GM12873 (cell line): ENCODE data around the gene MDM2.

Source experiments
- TF ChIP-seq, protein P1 (sequence below): IDR thresholded peaks from 2 replicates; pipeline ENCODE4 v1.5.1; 2012; ENCODE audit warnings: low read depth, mild to moderate bottlenecking, moderate library complexity, low read length, control low read depth; ENCODE audit not compliant: insufficient read depth; ENCODE audit errors: missing control alignments

Gene MDM2

DNA sequence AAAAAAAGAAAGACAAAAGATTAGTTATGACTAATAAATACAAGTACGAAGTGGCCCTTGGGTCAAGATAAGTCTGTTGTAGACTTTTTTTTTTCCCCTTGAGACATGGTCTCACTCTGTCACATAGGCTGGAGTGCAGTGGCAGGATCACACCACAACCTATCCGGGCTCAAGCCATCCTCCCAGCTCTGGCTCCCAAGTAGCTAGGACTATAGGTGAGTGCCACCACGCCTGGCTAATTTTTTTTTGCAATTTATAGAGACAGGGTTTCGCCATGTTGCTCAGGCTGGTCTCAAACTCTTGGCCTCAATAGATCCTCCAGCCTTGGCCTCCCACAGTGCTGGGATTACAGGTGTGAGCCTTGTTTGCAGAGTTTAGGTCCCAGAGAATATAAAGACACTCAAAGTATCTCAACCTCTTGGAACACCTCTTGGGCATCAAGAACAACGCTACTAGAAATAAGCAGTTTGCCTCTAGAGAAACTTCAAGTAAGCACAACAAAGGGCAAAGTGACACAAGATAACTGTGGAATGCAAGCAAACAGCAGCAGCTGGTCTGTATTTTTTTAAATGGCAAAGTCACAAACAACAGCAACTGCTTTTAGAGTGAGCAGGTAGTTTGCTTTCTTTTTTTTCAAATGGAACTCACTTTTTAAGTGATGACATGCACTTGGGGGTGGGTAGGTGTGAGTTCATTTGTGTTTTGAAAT is 3.9 kb upstream of the MDM2 start:
- TF ChIP-seq, protein P1, sequence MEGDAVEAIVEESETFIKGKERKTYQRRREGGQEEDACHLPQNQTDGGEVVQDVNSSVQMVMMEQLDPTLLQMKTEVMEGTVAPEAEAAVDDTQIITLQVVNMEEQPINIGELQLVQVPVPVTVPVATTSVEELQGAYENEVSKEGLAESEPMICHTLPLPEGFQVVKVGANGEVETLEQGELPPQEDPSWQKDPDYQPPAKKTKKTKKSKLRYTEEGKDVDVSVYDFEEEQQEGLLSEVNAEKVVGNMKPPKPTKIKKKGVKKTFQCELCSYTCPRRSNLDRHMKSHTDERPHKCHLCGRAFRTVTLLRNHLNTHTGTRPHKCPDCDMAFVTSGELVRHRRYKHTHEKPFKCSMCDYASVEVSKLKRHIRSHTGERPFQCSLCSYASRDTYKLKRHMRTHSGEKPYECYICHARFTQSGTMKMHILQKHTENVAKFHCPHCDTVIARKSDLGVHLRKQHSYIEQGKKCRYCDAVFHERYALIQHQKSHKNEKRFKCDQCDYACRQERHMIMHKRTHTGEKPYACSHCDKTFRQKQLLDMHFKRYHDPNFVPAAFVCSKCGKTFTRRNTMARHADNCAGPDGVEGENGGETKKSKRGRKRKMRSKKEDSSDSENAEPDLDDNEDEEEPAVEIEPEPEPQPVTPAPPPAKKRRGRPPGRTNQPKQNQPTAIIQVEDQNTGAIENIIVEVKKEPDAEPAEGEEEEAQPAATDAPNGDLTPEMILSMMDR = no peak

DNA sequence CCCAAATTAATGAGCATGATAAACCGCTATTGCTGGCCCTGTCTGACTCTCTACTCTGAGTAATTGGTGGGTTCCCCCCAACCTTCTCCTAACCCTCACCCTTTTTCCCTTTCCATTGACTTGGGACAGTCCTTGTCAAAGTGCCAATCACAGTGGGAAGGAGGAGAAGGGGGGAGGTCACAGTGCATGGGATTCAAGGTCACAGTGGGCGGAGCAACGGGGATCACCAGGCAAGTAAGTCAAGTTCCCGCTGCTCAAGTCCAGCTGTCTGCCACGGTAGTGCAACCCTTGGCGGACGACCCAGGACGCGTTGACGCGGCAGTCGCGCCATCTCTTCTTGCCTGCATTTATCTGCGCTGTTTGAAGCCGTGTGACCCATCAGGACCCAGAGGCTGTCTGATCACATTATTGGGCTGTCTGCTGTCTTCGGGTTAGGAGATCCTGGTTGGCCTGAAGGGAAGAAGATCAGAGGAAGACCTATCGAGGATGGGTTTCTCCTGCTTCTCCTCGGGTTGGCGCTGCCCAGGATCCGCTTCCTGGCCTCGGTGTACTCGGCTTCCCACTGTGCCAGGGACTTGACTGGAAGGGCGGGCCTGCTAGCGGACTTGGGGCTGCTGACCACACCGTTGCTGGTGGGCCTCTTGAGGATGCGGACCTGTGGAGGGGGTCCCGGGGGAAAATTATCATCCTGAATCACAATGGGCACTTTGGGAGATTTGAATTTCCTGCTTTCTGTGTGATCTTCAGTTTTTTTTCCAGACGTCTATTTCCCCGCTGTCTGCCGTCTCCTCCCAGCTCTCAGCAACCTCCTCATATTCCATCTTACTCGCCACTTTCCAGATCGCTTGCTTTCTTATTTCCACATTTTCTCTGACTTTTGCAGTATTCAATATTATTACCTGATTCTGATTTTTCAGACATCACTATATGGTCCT is 3.1 kb upstream of the MDM2 start:
- TF ChIP-seq, protein P1 = no peak

DNA sequence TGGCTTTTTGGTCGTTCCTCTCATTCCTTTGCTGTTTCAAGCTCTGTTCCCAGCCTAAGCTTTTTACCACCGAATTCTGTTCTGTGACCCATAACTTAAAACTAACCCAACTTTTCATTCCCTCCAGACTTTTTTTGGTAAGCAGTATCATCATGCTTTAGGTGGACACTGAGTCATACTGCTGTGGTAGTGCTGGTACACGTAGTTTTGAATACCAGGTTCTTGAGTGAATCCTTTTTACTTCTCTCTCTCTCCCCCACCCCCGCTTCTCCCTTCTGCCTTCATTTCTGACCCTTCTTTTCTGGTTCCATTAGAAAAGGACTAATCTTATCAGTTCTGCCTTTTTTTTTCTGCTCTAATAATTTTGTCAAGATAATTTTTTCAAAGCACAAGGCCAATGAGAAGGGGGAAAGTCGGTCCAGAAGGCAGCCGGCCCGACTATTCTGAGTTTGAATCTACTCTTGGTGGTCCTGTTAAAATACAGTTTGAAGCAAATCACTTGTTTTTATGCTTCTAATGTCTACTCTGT is 2.3 kb upstream of the MDM2 start:
- TF ChIP-seq, protein P1 = no peak

DNA sequence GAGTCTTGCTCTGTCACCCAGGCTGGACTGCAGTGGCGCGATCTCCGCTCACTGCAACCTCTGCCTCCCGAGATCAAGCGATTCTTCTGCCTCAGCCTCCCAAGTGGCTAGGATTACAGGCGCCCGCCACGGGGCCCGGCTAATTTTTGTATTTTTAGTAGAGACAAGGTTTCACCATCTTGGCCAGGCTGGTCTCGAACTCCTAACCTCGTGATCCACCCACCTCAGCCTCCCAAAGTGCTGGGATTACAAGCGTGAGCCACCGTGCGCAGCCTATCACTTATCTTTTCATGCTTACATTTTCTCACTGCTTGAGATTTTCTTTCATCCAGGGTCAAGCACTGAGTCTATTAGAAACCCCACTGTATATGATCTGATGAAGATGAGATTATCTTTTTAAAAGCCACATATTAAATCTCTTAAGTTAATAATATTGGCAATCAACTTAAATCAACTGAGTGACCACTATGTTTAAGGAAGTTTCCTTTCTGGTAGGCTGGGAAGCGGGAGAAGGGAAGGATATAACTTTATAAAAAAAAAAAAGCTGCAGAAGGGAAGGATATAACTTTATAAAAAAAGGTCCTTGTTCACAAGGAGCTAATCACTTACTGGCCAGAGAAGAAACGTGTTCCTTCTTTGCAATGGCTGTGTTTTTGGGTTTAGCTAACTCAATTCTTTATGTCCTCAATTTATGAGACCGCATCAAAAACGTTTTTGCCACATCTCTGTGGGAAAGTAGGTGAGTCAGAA is 1.3 kb upstream of the MDM2 start:
- TF ChIP-seq, protein P1 = no peak

DNA sequence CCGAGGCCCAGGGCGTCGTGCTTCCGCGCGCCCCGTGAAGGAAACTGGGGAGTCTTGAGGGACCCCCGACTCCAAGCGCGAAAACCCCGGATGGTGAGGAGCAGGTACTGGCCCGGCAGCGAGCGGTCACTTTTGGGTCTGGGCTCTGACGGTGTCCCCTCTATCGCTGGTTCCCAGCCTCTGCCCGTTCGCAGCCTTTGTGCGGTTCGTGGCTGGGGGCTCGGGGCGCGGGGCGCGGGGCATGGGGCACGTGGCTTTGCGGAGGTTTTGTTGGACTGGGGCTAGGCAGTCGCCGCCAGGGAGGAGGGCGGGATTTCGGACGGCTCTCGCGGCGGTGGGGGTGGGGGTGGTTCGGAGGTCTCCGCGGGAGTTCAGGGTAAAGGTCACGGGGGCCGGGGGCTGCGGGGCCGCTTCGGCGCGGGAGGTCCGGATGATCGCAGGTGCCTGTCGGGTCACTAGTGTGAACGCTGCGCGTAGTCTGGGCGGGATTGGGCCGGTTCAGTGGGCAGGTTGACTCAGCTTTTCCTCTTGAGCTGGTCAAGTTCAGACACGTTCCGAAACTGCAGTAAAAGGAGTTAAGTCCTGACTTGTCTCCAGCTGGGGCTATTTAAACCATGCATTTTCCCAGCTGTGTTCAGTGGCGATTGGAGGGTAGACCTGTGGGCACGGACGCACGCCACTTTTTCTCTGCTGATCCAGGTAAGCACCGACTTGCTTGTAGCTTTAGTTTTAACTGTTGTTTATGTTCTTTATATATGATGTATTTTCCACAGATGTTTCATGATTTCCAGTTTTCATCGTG is 612 bp downstream of the MDM2 start:
- TF ChIP-seq, protein P1 = no peak

DNA sequence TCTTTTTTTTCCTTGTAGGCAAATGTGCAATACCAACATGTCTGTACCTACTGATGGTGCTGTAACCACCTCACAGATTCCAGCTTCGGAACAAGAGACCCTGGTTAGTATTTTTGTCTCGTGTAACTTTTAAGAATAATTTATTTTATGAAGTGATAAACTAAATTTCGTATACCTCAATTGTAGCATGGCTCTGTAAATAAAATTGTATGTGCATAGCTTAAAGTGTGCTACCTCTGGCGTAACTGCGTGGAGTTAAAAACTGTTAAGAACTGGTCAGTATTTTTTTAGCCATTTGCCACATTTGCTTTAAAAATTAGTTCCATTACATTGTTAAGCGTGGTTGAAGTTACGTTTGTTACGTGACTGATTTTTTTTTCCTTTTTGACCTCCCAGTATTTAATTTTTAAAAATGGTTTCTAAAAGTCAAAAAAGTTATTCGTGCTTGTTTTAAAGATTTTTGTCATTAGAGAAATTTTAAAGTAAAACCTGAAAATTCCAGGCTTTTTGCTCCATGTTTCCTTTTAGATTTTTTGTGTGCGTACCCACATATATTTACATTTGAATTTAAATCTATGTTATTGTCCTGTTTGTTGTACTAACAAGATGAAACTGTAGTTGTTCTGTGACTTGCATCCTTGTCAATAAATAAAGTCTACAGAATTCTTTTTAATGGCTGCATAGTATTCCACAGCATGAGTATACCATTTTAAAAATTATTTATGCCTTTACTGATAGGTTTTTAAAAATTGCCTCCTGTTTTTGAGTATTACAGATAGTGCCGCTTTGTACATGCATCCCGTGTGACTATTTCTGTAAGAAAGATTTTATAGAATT is 1.4 kb downstream of the MDM2 start:
- TF ChIP-seq, protein P1 = no peak
